ENCODE results near the gene HIPK2. TPM values are rescaled to one million over a fixed set of nuclear protein-coding genes. Genes with fewer than 3 reads are reported as not detected.

Gene HIPK2
- total and polyA plus RNA-seq, 2 donors (not counting 3 experiments of a cell fraction or from before 2014, with no cell fraction given), result 9.0 to 43.8 TPM

DNA sequence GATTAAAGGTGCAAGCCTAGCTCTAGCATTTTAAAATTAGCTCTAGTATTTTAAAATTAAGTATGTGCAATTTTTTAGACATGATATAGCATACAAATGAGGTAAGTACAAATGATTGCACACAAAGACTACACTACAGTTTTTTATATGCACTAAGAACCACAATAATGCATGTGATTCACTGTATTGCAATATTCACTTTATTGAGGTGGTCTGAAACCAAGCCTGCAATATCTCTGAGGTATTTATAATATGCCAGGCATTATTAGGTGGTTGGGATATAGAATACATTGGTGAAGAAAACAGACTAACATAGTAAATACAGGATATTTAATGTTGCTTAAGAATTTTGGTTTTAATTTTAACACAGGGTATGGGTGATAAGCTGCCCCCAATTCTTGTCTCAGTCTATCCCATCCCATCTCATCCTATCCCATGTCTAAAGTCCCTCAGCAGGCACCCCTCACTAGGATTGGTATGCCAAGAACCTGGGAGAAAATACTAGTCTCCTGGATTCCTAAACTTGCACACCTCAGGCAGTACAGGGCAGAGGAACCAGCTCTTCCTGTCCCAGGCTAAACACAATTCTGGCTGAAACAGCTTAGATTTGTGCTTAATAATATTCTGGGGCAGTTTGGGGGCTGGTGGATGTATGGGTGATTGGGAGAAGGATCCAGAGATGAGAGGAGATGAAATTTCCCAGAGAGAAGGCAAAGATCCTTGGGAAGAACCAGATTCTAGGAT lies 90.4 kb downstream of the HIPK2 start:
- Histone ChIP-seq H3K4me1 (ENCODE audit: control insufficient read depth, extremely low read depth, insufficient read depth, low read length) (peaks cover 13% of the 10 kb centered on the region), H3K79me2 (ENCODE audit: control insufficient read depth, insufficient read depth, low read length) (peaks cover 18% of the 10 kb centered on the region), H3K27me3 (ENCODE audit: control insufficient read depth in 2 of 2, insufficient read depth in 2 of 2, low read length in 2 of 2) (no peaks in the 10 kb centered on the region), H3K9me1 (replicated peaks; ENCODE audit: control insufficient read depth, extremely low read depth, insufficient read depth, low read length) (no peaks in the 10 kb centered on the region), H3K9me3 (replicated peaks; ENCODE audit: control insufficient read depth, insufficient read depth, low read length) (no peaks in the 10 kb centered on the region), H3K36me3 (ENCODE audit: control insufficient read depth in 2 of 2, extremely low read depth in 1 of 2, insufficient read depth in 2 of 2, low read length in 2 of 2) (peaks cover 0 to 4% of the 10 kb centered on the region in 2 experiments), H3K27ac (ENCODE audit: insufficient read depth, low read depth, low read length) (no peak overlapping the region), H2AFZ (ENCODE audit: low read depth, low read length) (no peak overlapping the region), H3K9ac (replicated peaks; ENCODE audit: extremely low read depth, insufficient read depth, low read length) (no peak overlapping the region), H3K4me2 (ENCODE audit: insufficient read depth, low read length) (no peak overlapping the region), H3K4me3 (replicated peaks in 1 of 3; ENCODE audit: insufficient read depth in 1 of 3, low read depth in 1 of 3, low read length in 3 of 3) (no peak overlapping the region), H4K20me1 (replicated peaks; ENCODE audit: control insufficient read depth, extremely low read depth, insufficient read depth, low read length) (no peaks in the 10 kb centered on the region)
- POLR2A ChIA-PET, result no interaction called here
- intact Hi-C loops (cut with micrococcal nuclease) (no loop called here), dilution Hi-C loops (cut with MboI; ENCODE audit: extremely low pct_ligation_motif_present, low sequenced_read_pairs) (no loop called here)
- DNase-seq (ENCODE audit: low read depth, low spot score) (no peak), FAIRE-seq (no peak)
- CTCF ChIA-PET, result interaction anchor here (1.1 to 2.2 kb wide), 2 partner anchors 40 to 42 kb away, joined by 3 to 9 read pairs; no protein-coding TSS in a partner anchor
- TF ChIP-seq FOS (IDR thresholded peaks at IDR 0.05; ENCODE audit: borderline replicate concordance, insufficient read depth, low read length), result no peak
- TF ChIP-seq, protein P1, sequence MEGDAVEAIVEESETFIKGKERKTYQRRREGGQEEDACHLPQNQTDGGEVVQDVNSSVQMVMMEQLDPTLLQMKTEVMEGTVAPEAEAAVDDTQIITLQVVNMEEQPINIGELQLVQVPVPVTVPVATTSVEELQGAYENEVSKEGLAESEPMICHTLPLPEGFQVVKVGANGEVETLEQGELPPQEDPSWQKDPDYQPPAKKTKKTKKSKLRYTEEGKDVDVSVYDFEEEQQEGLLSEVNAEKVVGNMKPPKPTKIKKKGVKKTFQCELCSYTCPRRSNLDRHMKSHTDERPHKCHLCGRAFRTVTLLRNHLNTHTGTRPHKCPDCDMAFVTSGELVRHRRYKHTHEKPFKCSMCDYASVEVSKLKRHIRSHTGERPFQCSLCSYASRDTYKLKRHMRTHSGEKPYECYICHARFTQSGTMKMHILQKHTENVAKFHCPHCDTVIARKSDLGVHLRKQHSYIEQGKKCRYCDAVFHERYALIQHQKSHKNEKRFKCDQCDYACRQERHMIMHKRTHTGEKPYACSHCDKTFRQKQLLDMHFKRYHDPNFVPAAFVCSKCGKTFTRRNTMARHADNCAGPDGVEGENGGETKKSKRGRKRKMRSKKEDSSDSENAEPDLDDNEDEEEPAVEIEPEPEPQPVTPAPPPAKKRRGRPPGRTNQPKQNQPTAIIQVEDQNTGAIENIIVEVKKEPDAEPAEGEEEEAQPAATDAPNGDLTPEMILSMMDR (IDR thresholded peaks at IDR 0.05; ENCODE audit: extremely low read depth in 1 of 2, insufficient read depth in 1 of 2, low read depth in 1 of 2, low read length in 2 of 2), result no peak
- no peak for TF ChIP-seq POLR2AphosphoS5 (IDR thresholded peaks at IDR 0.05; ENCODE audit: insufficient read depth, low read depth, low read length)
- no peak for TF ChIP-seq GATA2 (IDR thresholded peaks at IDR 0.05; ENCODE audit: insufficient read depth, insufficient read length, low read depth, low read length)
- no TSS peak for BruUV-seq (replicated peaks)

All from endothelial cell of umbilical vein (primary cell).